HG03457 (cell line): Measurements from ENCODE around the gene SERGEF.

Source experiments
- ATAC-seq: cut with Tn5 transposase; IDR thresholded peaks from one replicate; pipeline ENCODE4 v1.9.1; 2021; ENCODE audit warnings: moderate number of reproducible peaks; ENCODE audit not compliant: unreplicated experiment

SERGEF gene

DNA sequence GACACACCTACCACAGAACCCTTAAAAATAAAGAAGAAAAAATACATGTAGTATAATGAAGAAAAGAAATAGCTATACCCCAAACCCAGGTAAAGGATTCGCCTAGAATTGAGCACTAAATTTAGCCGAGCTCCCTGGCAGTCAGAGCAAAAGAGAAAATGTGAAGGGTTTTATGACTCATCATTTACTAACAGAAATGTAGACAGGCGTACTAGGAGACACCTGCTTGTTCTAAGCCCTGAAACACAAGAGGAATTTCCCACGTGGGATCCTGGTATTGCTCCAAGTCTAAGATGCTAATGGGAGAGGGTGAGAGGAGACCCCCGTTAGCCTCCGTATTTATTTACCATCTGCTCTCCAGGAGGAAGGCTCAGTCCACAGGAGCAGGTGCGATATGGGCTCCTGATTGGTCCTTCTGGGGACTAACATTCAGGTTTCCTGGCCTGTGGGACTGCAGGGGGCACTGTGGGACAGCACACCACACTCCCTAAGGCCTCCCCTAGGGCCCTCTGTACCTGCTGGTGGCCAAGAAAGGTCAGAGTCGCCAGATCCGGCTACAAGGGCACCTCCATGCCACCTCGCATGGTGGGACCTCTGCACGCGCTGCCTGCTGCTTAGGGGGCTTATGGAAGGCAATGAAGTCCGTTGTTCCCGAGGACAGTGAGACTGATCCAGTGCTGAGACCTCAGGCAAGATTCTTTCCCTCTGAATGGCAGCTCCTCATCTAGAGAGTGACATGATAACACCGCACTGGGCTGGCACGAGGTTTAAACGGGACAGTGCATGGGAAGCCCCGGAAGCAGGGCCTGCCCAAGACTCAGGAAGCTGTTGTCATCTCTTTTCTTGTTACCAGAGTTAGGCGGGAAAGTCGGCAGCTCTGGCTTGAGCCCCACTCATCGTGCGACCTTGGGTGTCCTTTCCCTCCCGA lies 252.5 kb downstream of the SERGEF start:
- peak; percentile 73 for ATAC-seq

DNA sequence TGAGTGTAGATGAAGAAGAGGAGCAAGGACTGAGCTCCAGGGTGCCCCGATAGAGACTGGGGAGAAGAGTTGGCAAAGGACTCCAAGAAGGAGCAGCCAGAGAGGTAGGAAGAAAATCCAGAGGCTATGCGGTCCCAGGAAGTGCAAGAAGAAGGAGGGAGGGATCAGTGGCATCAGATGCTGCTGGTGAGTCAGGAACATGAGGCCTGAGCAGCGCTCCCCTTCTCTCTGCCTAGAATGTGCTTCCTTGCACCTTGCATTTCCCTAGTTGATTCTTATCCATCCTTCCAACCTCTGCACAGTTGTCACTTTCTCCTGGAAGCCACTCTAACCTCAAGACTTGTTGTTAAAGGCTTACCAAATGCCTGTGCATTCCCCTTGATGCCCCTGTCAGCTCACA lies 257.0 kb downstream of the SERGEF start:
- ATAC-seq = no peak

GRCh38 chr11:17753641-17754040 lies 259.2 kb downstream of the SERGEF start:
- ATAC-seq = no peak

- ATAC-seq = no peak
These were observed 259.7 kb downstream of the SERGEF start for GRCh38 chr11:17753153-17753552.

DNA sequence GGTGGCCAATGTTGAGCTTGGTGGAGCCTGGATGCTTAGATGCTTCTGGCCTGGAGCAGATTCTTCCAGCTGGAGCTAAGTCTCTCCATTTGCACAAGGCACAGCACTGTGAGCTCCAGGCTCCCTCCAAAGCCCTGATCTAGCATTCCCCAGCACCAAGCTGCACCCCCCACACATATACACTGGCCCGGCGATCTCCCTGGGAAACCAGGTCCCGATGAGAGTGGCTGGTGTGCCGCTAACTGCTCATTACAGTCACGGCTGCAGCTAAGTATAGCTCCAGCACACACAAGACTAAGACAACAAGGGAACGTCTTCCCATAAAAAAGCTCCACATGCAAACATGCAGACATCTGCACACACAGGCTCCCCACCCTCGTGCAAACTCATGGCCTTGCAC lies 260.7 kb downstream of the SERGEF start:
- ATAC-seq = no peak

GRCh38 chr11:17751558-17751957 lies 261.3 kb downstream of the SERGEF start:
- no peak for ATAC-seq

- ATAC-seq = no peak
These were observed 262.1 kb downstream of the SERGEF start for GRCh38 chr11:17750801-17751165.

DNA sequence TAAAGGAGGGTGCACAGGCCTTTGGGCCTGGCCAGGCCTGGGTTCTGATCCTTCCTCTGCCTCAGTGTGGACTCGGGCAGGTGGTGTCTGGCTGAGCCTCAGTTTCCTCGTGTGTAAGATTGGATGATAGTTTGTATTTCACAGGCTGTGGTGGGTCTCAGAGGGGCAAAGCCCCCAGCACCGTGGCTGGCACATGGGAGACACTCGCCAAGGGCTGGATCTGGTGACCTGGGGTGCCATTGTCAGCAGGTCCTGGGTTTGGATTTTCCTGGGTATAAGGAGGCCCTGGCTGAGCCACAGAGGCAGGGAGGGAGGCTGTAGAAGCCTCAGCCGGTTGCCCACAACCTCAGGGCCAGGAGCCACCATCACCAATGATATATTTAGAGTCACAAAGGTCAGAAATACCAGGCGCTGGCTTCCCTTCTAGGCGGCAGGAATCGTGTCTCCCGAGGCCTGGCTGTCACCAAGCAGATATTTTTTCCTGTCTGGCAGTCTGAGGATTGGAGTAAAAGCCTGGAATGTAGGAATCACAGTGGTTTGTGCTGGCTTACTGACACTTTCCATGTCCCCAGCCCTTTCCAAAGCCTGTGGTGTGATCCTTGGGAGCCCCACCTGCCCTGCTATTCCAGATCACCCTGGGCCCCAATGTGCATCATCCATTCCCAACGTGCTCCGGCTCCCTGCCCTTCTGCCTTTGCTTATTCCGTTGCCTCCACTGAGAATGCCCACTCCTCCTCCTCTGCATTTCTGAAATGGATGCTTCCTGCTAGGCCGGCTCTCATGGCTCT lies 262.6 kb downstream of the SERGEF start:
- no peak for ATAC-seq

- no peak for ATAC-seq
These were observed 263.8 kb downstream of the SERGEF start for GRCh38 chr11:17748761-17749721.

DNA sequence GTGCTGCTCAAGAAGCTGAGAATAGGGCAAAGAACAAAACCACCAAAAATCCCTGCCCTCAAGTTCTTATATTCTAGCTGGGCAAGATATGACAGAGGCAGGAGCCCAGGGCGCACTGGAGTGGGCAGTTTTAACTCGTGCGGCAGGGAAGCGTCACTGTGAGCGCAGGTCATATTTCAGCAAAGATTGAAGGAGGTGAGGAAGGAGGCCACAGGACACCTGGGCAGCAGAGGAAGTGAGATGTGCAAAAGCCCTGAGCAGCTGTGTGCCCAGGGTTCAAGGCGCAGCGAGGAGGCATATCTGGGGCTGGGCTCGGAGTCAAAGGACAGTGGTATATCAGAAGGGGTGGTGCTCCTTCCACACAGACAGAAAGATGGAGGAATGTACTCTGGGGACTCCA lies 264.8 kb downstream of the SERGEF start:
- no peak for ATAC-seq

- no peak for ATAC-seq
These were observed 265.5 kb downstream of the SERGEF start for GRCh38 chr11:17747131-17747955.

GRCh38 chr11:17746096-17746495 lies 266.8 kb downstream of the SERGEF start:
- no peak for ATAC-seq

DNA sequence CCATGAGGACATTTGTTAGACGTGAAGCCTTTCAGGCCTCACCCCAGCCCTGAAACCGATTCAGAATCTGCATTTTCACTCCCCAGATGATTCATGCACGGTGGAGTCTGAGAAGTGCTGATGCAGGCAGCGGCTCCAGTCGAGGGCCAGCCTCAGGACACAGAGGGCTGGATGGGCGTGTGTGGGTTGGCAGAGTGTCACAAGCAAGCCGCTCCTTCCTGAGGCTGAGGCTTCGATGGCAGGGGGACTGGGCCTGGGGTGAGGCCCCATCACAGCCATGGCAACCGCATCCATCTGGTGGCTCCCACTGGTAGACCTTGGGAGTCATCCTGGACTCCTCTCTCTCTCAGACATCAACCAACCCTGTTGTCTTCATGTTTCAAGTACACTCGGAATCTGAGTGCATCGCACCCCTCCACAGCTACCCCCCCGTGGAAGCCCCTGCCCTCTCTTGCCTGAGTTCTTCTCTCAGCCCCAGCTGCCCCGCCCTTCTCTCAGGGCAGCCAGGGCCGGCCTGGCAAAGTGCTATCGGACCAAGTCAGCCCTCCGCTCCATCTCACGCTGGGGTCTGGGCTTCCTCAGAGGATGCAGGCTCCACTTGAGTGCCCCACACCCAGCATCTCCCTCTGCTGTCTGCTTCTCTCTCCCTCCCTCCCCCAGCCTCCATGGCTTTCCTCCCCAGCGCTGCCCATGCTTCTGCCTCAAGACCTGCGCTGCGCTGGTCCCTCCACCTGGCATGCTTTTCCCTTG lies 267.6 kb downstream of the SERGEF start:
- no peak for ATAC-seq

DNA sequence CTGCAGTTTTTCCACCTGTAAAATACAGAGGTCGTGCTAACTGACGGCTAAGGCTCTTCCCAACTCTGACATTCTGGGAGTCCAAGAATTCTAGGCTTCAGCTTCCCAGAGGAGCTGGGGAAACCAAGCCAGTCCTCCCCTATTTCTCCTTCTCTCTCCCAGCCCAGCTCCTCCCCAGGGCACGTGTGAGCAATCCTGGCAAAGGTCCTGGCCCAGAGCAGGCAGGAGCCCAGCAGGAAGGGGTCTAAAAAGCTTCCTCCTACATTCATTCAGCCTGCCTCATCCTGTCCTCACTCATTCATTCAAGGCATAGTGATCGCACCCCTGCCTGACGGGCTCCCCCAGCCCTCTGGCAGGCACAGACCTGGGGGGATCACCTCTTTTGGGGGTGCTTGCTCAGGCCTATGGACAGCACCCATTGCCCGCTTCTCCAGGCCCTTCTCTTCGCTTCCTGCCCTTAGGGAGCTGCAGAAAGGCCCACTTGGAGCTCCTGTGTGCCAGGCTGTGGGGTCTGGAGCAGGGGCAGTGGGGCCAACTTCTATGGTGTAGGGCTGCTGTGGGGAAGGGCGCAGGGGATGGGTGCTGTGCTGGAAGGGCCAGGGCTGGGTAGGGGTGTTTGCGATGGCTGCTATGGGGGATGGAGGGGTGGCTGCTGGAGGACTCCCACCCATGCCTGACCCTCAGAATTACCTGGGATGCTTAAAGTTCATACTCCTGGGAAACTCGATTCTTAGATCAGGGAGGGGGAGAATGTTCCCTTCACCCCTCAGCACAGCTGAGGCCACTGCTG lies 268.5 kb downstream of the SERGEF start:
- ATAC-seq = no peak

GRCh38 chr11:17743808-17744119 lies 269.1 kb downstream of the SERGEF start:
- ATAC-seq = no peak

DNA sequence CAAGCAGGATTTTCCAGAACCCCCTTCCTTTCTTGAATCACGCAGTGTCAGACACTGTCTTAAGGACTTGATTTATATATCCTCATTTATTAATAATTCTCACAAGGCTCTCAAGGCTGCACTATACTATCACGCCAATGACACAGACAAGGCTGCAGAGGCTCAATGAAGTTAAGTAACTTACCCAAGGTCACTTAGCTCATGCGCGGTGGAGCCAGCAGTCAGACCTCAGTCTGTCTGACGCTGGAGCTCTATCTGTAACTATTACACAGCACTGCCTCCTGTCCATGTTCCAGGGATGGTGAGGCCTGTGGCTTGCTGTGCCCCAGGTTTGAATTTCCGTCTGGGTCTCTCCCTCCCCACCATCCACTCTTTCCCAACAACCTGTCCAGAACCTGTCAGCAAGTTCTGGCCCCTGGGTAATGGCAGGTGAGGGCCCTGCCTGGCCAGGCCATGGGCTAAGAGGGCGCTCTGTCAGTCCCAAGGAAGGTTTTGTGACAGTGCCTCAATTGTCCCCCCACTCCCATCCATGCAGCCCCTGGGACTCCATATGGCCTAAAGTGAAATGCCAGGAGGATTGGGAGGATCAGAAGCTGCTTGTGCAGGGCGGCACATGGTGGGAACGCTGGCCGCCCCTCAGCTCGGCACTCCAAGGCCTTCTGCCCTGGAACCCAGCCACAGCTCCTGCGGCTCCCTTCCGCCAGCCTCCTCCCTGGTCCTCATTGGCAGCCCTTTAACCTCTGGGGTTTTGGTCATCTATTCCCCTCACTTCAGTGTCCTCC lies 269.6 kb downstream of the SERGEF start:
- ATAC-seq = no peak

DNA sequence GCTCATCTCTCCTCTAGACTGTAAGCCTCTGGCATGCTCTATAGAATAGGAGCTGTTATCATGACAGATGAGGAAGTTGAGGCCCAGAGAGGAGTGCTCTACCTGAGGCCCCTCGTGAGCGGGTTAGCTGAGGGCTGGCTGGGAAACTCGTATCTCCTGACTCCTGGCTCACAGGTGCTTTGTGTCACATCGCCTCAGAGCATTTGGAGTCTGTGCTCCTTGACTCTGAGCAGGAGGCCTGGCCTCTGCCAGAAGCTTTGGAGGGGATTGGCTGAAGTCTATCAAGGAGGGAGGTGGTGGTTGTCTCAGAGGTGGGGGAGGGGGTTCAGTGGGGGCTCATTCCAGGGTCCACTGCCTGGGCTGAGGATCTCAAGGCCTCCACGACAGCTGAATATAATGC lies 270.8 kb downstream of the SERGEF start:
- ATAC-seq = no peak

DNA sequence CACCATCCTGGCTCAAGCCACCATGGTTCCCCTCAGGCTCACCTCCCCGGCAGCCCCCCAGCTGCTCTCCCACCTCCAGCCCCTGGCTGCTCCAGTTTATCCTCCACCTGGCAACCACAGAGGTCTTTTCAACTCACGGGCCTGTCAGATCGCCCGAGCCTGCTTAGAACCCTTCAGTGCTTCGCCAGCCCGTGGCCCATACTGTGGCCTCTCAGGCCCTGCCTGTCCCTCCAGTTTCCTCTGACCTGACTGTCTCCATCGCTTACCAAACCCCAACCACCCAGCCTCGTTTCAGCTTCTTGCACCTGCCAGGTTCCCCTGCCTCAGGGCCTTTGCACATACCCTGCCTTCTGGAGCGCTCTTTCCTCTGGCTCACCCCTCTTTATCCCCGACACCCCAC lies 271.4 kb downstream of the SERGEF start:
- no peak for ATAC-seq
